ENCODE data around the gene ZNF407. TPM values are rescaled to one million over a fixed set of nuclear protein-coding genes. Genes with fewer than 3 reads are reported as not detected.

ZNF407 gene
- total RNA-seq, 1 experiment from 2014 or later = 7.6 TPM

- H3K9me2 ChIP-seq (ENCODE audit: insufficient read depth) = no peaks in the 10 kb centered on the region
- H3K4me3 ChIP-seq (replicated peaks in 1 of 2; ENCODE audit: low read depth in 1 of 2, low read length in 2 of 2) = no peak overlapping the region
- ChIA-PET CTCF (no interaction called here), POLR2A (no interaction called here), RAD21 (ENCODE audit: low non-redundant PET in 1 of 2, low total read pairs in 2 of 2, uncharacterized antibody in 2 of 2, unreplicated experiment in 2 of 2) (no interaction called here)
- H3K9ac ChIP-seq (ENCODE audit: low read length) = no peak overlapping the region
- no TSS peak for BruUV-seq (replicated peaks)
- H3K27ac ChIP-seq (ENCODE audit: low read depth, low read length) = no peak overlapping the region
- no peaks in the 10 kb centered on the region; the same call in 1 of the 2 replicates for H3K79me2 ChIP-seq (ENCODE audit: insufficient read depth, low read length)
- no peaks in the 10 kb centered on the region for H3K27me3 ChIP-seq (ENCODE audit: insufficient read depth, low read length)
- no peaks in the 10 kb centered on the region for H3K4me1 ChIP-seq (ENCODE audit: control insufficient read depth in 1 of 2, insufficient read depth in 2 of 2, low read length in 2 of 2)
- H3K36me3 ChIP-seq (ENCODE audit: control insufficient read depth in 1 of 2, insufficient read depth in 2 of 2, low read length in 2 of 2) = no peaks in the 10 kb centered on the region
- no peaks in the 10 kb centered on the region for H4K20me1 ChIP-seq (ENCODE audit: insufficient read depth)
- no peak overlapping the region for H2AFZ ChIP-seq (ENCODE audit: low read depth, low read length, poor library complexity, severe bottlenecking)
- H3K4me2 ChIP-seq (ENCODE audit: low read length) = no peak overlapping the region
- H3K9me3 ChIP-seq (ENCODE audit: control insufficient read depth in 1 of 2, insufficient read depth in 1 of 2, low read depth in 1 of 2, low read length in 2 of 2) = no peaks in the 10 kb centered on the region
- TF ChIP-seq REST (IDR thresholded peaks at IDR 0.05; ENCODE audit: low read depth) = no peak
- no peak for TF ChIP-seq ZFX (IDR thresholded peaks at IDR 0.05)
- TF ChIP-seq CTCF (IDR thresholded peaks at IDR 0.05 in 2 of 3, conservative IDR thresholded peaks at IDR 0.05 in 1 of 3; ENCODE audit: borderline replicate concordance in 1 of 3, insufficient read depth in 1 of 3, low read depth in 2 of 3, low read length in 2 of 3) = no peak
- TF ChIP-seq ELF1 (IDR thresholded peaks at IDR 0.05; ENCODE audit: borderline replicate concordance, low read depth) = no peak
- TF ChIP-seq POLR2AphosphoS5 (IDR thresholded peaks at IDR 0.05; ENCODE audit: low read depth, low read length) = no peak
- no peak for TF ChIP-seq SP1 (IDR thresholded peaks at IDR 0.05; ENCODE audit: low read depth)
- no peak for TF ChIP-seq SRF (IDR thresholded peaks at IDR 0.05; ENCODE audit: low read depth)
- no peak for TF ChIP-seq MAX (IDR thresholded peaks at IDR 0.05)
- no peak for TF ChIP-seq RAD21 (IDR thresholded peaks at IDR 0.05; ENCODE audit: low read depth)
- no peak for TF ChIP-seq CBX3 (IDR thresholded peaks at IDR 0.05; ENCODE audit: low read depth)
- TF ChIP-seq ZNF274 (IDR thresholded peaks at IDR 0.05; ENCODE audit: low read depth, low read length) = no peak
- no peak for TF ChIP-seq POLR2A (IDR thresholded peaks at IDR 0.05; ENCODE audit: borderline replicate concordance, extremely low read depth, insufficient read depth, insufficient read length)
- TF ChIP-seq EZH2phosphoT487 (IDR thresholded peaks at IDR 0.05; ENCODE audit: borderline replicate concordance) = no peak
- no peak for TF ChIP-seq CEBPB (IDR thresholded peaks at IDR 0.05; ENCODE audit: low read depth)
- TF ChIP-seq EGR1 (IDR thresholded peaks at IDR 0.05; ENCODE audit: low read depth) = no peak
- no peak for TF ChIP-seq SIN3A (IDR thresholded peaks at IDR 0.05; ENCODE audit: low read depth)
- DNase-seq (ENCODE audit: low read depth, low spot score) (no peak), ATAC-seq (no peak)
- intact Hi-C loops (cut with micrococcal nuclease) = no loop called here
These were observed 85.9 kb downstream of the ZNF407 start for GRCh38 chr18:74683573-74683972.
